HG02642 (cell line): ENCODE data around the gene SPAG4.

Source experiments
- ATAC-seq: cut with Tn5 transposase; IDR thresholded peaks from one replicate; pipeline ENCODE4 v1.9.1; 2021; ENCODE audit warnings: mild to moderate bottlenecking; ENCODE audit not compliant: unreplicated experiment, poor library complexity

The SPAG4 gene

DNA sequence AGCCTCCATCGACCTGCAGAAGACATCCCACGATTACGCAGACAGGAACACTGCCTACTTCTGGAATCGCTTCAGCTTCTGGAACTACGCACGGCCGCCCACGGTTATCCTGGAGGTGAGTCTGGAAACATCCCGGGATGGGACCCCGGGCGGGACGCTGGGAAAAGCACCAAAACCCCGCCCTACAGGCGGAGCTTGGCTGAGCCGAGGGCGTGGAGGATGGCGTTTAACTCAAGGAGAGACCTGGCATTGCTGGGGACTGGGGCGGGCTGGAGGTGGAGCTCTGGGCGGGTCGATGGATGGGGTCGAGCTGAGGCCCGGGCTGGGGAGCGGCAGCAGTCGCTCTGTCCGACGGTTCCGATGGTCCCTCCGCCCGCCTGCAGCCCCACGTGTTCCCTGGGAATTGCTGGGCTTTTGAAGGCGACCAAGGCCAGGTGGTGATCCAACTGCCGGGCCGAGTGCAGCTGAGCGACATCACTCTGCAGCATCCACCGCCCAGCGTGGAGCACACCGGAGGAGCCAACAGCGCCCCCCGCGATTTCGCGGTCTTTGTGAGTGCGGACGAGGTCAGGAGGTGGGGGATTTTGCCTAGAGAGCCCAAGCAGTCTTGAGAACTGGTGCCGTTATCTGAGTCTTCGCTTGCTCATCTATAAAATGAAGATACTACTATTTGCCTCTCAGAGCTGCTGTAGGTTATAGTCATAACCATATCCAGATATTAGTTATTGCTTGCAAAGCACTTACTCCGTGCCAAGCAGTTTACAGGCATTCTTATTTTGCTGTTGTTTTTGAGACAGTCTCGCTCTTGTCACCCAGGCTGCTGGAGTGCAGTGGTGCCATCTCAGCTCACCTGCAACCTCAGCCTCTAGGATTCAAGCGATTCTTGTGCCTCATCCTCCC, 3.8 kb downstream of the SPAG4 start:
- ATAC-seq, result peak; percentile 41

DNA sequence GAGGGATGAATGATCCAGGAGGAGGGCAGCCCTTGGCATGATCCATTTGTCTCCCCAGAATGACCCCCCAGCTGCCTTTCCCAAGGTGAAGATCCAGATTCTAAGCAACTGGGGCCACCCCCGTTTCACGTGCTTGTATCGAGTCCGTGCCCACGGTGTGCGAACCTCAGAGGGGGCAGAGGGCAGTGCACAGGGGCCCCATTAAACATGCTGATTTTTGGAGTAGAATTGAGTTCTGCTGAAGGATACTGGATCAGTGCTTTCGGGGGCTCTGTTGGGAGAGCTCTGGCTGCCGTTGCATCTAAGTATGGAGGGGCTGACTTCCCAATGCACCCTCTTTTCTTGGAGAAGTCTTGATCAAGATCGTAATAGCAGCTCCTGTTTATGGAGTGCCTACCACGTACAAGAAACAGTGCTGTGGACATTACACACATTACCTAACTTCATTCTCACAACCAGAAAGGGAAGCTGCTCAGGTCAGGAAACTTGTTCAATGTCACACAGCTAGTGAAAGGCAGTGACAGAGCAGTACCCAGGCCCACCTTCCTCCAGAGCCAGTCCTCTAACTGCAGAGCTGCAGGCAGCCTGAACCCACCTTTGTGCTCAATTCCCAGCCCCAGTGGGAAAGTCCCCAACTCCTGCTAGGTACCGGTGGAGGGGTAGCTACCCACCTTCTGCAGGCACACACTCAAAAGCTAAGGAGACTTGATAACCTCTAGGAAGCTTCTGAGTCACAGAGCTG, 5.4 kb downstream of the SPAG4 start:
- no peak for ATAC-seq

GRCh38 chr20:35621560-35621946, 5.9 kb downstream of the SPAG4 start:
- ATAC-seq, result no peak

GRCh38 chr20:35625584-35626385, 10.2 kb downstream of the SPAG4 start:
- no peak for ATAC-seq

- ATAC-seq, result no peak
Observed at GRCh38 chr20:35626386-35627001, 10.9 kb downstream of the SPAG4 start.

- no peak for ATAC-seq
Observed at GRCh38 chr20:35627121-35627520, 11.5 kb downstream of the SPAG4 start.

GRCh38 chr20:35629427-35630145, 14.0 kb downstream of the SPAG4 start:
- no peak for ATAC-seq

- ATAC-seq, result no peak
Observed at GRCh38 chr20:35630636-35631035, 15.0 kb downstream of the SPAG4 start.

GRCh38 chr20:35632539-35633115, 17.0 kb downstream of the SPAG4 start:
- no peak for ATAC-seq

DNA sequence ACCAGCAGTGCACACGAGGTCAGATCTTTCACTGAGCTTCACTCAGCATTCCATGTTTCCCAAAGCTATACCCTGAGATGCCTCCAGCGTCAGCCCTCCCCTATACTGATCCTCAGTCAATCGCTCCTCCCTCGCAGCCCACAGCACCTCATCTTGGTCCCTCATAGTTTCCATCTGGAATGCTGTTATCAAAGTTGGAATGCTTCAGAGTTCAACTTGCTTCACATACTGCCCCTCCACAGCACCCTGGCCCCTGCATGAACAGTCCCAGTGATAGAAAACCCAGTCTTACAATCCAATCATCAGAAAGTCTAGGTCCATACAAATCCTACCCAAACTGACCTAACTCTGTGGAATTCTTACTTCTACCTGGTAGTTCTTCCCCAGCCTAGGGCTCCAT, 20.0 kb downstream of the SPAG4 start:
- no peak for ATAC-seq

GRCh38 chr20:35636095-35636494, 20.5 kb downstream of the SPAG4 start:
- no peak for ATAC-seq

DNA sequence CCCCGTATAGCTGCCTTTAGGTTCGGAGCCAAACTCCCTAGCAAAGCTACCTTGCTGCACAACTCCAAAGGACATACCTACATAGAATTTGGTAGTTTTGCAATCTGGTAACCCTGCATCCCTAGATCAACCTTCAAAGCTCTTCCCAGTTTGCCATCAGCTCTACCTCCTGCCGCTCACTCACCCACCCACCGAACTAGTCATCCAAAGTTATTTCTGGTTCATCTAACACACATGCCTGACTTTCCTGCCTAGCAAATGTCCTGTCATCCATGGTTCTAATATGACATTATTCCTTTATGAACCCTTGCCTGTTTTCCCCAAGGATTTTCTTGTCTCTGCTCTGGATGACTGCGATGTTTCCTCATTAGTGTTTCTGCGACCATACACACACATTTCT, 21.6 kb downstream of the SPAG4 start:
- ATAC-seq, result no peak

- ATAC-seq, result no peak
Observed at GRCh38 chr20:35638751-35639150, 23.1 kb downstream of the SPAG4 start.

GRCh38 chr20:35640724-35641123, 25.1 kb downstream of the SPAG4 start:
- no peak for ATAC-seq

DNA sequence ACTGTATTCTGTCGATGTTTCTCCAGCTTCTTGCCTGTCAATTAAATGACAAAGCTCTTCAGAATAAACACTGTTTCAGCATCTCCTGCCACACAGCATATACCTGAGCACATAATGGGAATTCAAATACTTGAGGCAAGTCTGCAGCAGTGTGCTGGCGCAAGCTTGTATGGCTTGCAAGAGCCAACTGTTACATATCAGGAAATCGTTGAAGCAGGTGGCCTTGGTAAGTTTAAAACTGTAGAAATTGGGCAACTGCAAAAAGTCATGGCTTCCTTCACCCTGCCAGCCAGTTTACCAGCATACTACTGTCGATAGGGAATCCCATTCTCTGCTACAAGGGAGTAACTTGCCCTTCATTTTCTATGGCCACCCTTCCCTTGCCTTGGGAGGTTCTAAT, 26.1 kb downstream of the SPAG4 start:
- no peak for ATAC-seq

DNA sequence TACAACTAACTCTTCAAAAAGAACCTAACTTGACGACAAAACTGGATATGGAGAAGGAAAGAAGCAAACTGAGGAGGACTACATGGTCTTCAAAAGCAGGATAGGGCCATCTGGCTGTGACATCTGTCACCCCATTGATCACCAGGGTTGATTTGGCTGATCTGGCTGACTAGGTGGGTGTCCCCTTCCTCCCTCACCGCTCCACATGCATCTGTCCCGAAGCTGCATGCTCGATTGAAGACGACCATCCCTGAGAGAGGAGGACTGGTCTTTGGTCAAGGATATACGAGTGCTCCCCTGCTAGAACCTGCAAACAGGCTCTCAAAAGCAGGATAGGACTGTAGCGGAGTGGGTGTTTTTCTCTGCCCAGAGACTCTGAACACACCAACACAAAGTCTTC, 27.4 kb downstream of the SPAG4 start:
- no peak for ATAC-seq

- ATAC-seq, result no peak
Observed at GRCh38 chr20:35644806-35645205, 29.2 kb downstream of the SPAG4 start.

- ATAC-seq, result no peak
Observed at GRCh38 chr20:35648836-35649235, 33.2 kb downstream of the SPAG4 start.

- no peak for ATAC-seq
Observed at GRCh38 chr20:35650632-35651031, 35.0 kb downstream of the SPAG4 start.
